CD4-positive, CD25-positive, alpha-beta regulatory T cell (primary cell): ENCODE results near the gene CACUL1. TPM values are rescaled to one million over a fixed set of nuclear protein-coding genes. Genes with fewer than 3 reads are reported as not detected.
"Not testable (repeated sequence)": the region's sequence is repeated elsewhere in the genome, so short reads cannot be mapped to it uniquely, and the experiment has no call there.

Experiments
- ATAC-seq, 2 donors: fragments of 150-1000 bp; cut with Tn5 transposase; one replicate each; pipeline ENCODE4 v1.10.0; 2021; ENCODE audit warnings: low read depth in 2 of 2, moderate number of reproducible peaks in 2 of 2, moderate library complexity in 1 of 2
- DNase-seq, 3 donors: peaks; one replicate each; pipeline versions ENCODE4 v3.0.0 to v3.0.0-alpha.2; 2012 to 2022; ENCODE audit warnings: mixed read lengths in 1 of 3
- H3K27ac ChIP-seq: one replicate; pipeline ENCODE4 v1.7.0; 2013; ENCODE audit warnings: mild to moderate bottlenecking, low read length; ENCODE audit not compliant: insufficient read depth, poor library complexity, severe bottlenecking
- H3K27me3 ChIP-seq: one replicate; pipeline ENCODE4 v1.7.0; 2013; ENCODE audit warnings: low read length; ENCODE audit not compliant: control insufficient read depth, insufficient read depth
- H3K36me3 ChIP-seq: one replicate; pipeline ENCODE4 v1.7.0; 2013; ENCODE audit warnings: mild to moderate bottlenecking, low read length, moderate library complexity; ENCODE audit not compliant: control insufficient read depth, insufficient read depth
- H3K4me1 ChIP-seq: 2 replicates; pipeline ENCODE4 v1.7.0; 2013; ENCODE audit warnings: mild to moderate bottlenecking, low read length; ENCODE audit not compliant: insufficient read depth, control insufficient read depth, poor library complexity, severe bottlenecking
- H3K4me3 ChIP-seq: one replicate; pipeline ENCODE4 v1.7.0; 2013; ENCODE audit warnings: low read depth, mild to moderate bottlenecking, low read length, moderate library complexity
- H3K9me3 ChIP-seq, 2 experiments: 1 replicate in 1 of 2; 2 replicates in 1 of 2; pipeline ENCODE4 v1.7.0; 2013; ENCODE audit warnings: low read length in 2 of 2, mild to moderate bottlenecking in 1 of 2, moderate library complexity in 1 of 2; ENCODE audit not compliant: control insufficient read depth in 2 of 2
- H3K27ac Mint-ChIP-seq, 3 donors: one replicate each; pipeline ENCODE4 v1.8.0; 2020 to 2022; ENCODE audit warnings: mild to moderate bottlenecking in 3 of 3, mixed read lengths in 3 of 3, moderate library complexity in 2 of 3
- H3K27me3 Mint-ChIP-seq: one replicate; pipeline ENCODE4 v1.8.0; 2022; ENCODE audit warnings: mild to moderate bottlenecking, mixed read lengths
- H3K36me3 Mint-ChIP-seq: one replicate; pipeline ENCODE4 v1.8.0; 2020; ENCODE audit warnings: mixed read lengths
- H3K4me1 Mint-ChIP-seq, 4 donors: one replicate each; pipeline ENCODE4 v1.8.0; 2020 to 2022; ENCODE audit warnings: mixed read lengths in 4 of 4, mild to moderate bottlenecking in 1 of 4
- H3K4me3 Mint-ChIP-seq, 4 donors: one replicate each; pipeline ENCODE4 v1.8.0; 2020 to 2022; ENCODE audit warnings: mild to moderate bottlenecking in 4 of 4, mixed read lengths in 4 of 4, moderate library complexity in 3 of 4
- H3K9me3 Mint-ChIP-seq, 7 donors: one replicate each; pipeline ENCODE4 v1.8.0; 2020 to 2022; ENCODE audit warnings: mixed read lengths in 7 of 7, mild to moderate bottlenecking in 3 of 7, moderate library complexity in 2 of 7
- polyA plus RNA-seq, 4 donors: library from polyadenylated mRNA; unstranded; fragments of 300-500 nt; fragmentation: Illumina TruSeq; gene quantifications; one replicate each; pipeline ENCODE4 v1.2.3, GENCODE V29; 2021
- total RNA-seq: library from RNA; stranded (reverse); gene quantifications from one replicate; pipeline ENCODE4 v1.2.3, GENCODE V29; 2022

Gene CACUL1
- total and polyA plus RNA-seq, 5 donors from 2014 or later, result 23.4 to 31.4 (median 24.6) TPM

DNA sequence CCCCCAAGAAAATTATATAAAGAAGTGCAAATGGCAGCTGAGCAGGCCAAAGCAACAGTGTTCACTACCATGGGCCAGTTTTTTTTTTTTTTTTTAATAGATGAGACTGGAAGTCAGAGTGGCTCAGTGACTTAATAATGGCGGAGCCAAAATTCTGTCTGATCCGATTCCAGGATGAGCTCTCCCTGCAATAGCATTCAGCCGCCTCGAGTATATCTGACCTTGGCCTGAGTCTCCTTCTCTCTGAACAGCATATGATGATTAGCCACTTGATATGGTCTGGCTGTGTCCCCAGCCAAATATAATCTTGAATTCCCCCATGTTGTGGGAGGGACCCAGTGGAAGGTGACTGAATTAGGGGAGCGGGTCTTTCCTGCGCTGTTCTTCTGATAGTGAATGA is 82.6 kb downstream of the CACUL1 start:
- peaks cover 5% of the 10 kb centered on the region for H3K36me3 ChIP-seq
- no peaks in the 10 kb centered on the region for H3K9me3 Mint-ChIP-seq
- DNase-seq (no peak), ATAC-seq (no peak)
- H3K4me3 ChIP-seq, result no peak overlapping the region
- peaks cover 7% of the 10 kb centered on the region for H3K4me1 ChIP-seq
- H3K4me3 Mint-ChIP-seq, result no peak overlapping the region
- no peak overlapping the region for H3K27ac ChIP-seq
- H3K9me3 ChIP-seq, result no peaks in the 10 kb centered on the region
- no peaks in the 10 kb centered on the region for H3K27me3 Mint-ChIP-seq
- H3K27me3 ChIP-seq, result no peaks in the 10 kb centered on the region
- H3K36me3 Mint-ChIP-seq, result peaks cover 18% of the 10 kb centered on the region
- peaks cover 1 to 33% (median 19%) of the 10 kb centered on the region in 4 donors for H3K4me1 Mint-ChIP-seq
- no peak overlapping the region for H3K27ac Mint-ChIP-seq

DNA sequence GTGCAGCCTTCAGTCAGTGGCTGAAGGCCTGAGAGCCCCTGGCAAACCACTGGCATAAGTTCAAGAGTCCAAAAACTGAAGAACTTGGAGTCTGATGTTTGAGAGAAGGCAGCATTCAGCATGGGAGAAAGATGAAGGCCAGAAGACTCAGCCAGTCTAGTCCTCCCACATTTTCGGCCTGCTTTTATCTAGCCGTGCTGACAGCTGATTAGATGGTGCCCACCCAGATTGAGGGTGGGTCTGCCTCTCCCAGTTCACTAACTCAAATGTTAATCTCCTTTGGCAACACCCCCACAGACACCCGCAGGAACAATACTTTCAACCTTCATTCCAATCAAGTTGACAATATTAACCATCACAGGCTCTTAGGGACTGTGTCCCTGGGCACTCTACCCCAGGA is 83.5 kb downstream of the CACUL1 start:
- not testable (repeated sequence) for H3K27ac ChIP-seq, H3K9me3 Mint-ChIP-seq, H3K4me3 Mint-ChIP-seq, H3K27me3 Mint-ChIP-seq, H3K27me3 ChIP-seq, H3K4me1 ChIP-seq, H3K36me3 ChIP-seq, H3K27ac Mint-ChIP-seq, DNase-seq, ATAC-seq, H3K4me3 ChIP-seq, H3K9me3 ChIP-seq
- H3K4me1 Mint-ChIP-seq, result peaks cover 0 to 27% (median 15%) of the 10 kb centered on the region in 4 donors
- peaks cover 18% of the 10 kb centered on the region for H3K36me3 Mint-ChIP-seq

DNA sequence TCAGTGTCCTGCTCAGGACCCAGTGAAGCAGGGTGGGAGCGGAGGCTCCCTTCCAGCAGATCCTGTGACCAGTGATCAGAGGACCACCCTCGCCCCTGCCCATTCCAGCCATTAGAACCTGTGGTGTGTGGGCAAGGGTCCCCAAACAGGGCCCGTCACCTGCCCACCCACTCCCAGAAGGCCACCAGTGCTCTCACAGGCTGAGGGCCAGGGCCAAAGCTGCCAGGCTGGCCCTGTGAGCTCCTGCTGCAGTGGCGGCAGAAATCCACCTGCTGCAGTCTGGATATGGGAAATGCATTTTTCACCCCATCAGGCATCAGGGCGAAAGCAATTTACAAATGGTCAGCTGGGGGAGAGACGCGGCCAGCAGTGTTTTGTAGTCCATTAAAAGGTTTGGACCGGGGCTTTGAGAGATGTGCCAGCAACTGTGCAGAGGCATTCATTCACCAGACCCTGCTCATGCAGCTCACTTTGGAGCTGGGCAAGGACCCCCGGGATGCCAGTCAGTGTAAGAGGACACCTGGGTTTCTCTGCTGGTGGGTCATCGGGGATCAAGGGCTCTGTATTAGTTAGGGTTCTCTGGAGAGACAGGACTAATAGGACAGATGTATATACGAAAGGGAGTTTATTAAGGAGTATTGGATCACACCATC is 84.2 kb downstream of the CACUL1 start:
- Mint-ChIP-seq H3K4me1 (peaks cover 0 to 26% (median 15%) of the 10 kb centered on the region in 4 donors), H3K36me3 (peaks cover 18% of the 10 kb centered on the region), H3K27ac (peak overlapping the region in 1 of 3 donors; percentile 67), H3K9me3 (no peaks in the 10 kb centered on the region), H3K4me3 (no peak overlapping the region), H3K27me3 (no peaks in the 10 kb centered on the region)
- no peak overlapping the region for H3K27ac ChIP-seq
- peaks cover 5% of the 10 kb centered on the region for H3K36me3 ChIP-seq
- H3K27me3 ChIP-seq, result no peaks in the 10 kb centered on the region
- H3K4me3 ChIP-seq, result no peak overlapping the region
- H3K9me3 ChIP-seq, result no peaks in the 10 kb centered on the region
- peaks cover 3% of the 10 kb centered on the region for H3K4me1 ChIP-seq
- ATAC-seq (no peak), DNase-seq (no peak)

DNA sequence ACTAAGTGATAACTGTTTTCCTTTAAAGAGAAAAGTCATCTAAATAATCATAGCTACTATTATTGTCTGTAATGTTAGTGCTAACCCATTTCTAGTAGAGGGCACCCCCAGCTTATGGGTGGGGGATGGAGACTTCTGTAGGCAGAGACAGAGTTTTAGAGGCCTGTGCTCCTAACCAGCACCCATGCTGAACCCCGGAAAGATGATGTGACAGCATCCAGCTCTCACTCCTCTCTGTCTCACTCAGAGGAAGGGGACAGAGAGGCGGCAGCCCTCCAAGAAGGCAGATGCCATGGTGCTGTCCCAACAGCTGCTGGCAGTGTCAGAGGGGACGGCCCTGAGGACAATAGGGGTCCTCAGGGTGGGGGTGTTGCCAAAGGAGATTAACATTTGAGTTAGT is 84.9 kb downstream of the CACUL1 start:
- Histone ChIP-seq H3K4me1 (peaks cover 3% of the 10 kb centered on the region), H3K36me3 (peaks cover 2% of the 10 kb centered on the region), H3K27ac (no peak overlapping the region), H3K27me3 (no peaks in the 10 kb centered on the region), H3K4me3 (no peak overlapping the region), H3K9me3 (no peaks in the 10 kb centered on the region)
- ATAC-seq, result no peak
- Mint-ChIP-seq H3K9me3 (peaks cover 0 to 2% (median 0%) of the 10 kb centered on the region in 7 donors), H3K4me1 (peaks cover 0 to 22% (median 14%) of the 10 kb centered on the region in 4 donors), H3K27me3 (no peaks in the 10 kb centered on the region), H3K4me3 (no peak overlapping the region), H3K36me3 (peaks cover 18% of the 10 kb centered on the region), H3K27ac (peak overlapping the region in 1 of 3 donors; percentile 67)
- DNase-seq, result no peak

DNA sequence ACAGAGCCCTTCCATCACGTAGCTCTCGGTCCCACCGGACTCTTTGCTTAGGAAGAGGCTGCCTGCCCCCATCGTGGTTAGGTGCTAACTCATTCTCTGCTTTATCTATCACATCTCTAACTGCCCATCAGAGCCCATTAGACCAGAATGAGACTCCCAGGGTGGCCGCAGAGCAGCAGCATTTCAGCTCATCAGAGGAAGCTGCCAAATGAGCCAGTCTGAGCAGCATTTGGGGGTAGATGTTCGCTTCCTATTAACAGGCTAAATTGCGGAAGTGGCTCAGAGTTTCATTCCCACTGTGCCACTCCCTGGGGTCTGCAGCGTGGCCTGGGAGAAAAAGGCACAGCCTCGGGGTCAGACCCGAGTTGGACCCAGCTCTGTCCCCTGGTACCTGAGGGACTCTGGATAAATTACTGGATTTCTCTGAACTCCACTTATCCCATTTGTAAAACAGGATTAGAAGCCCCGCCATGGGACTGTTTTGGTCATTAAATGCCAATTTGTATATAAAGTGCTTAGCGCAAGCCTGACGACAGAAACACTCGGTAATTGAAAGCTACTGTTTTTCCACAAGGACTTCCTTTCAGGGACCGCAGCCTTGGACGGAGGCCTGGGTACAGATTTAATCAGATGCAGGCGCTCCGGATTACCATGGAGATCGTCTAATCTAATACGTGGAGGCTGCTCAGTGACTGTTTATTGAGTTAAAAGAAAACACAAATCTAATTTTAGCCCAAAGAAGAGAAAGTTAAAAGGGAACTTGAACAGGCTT is 85.6 kb downstream of the CACUL1 start:
- Histone ChIP-seq H3K9me3 (no peaks in the 10 kb centered on the region), H3K27me3 (no peaks in the 10 kb centered on the region), H3K27ac (no peak overlapping the region), H3K4me1 (peaks cover 3% of the 10 kb centered on the region), H3K36me3 (peaks cover 2% of the 10 kb centered on the region), H3K4me3 (no peak overlapping the region)
- H3K4me1 Mint-ChIP-seq, result peaks cover 0 to 21% (median 13%) of the 10 kb centered on the region in 4 donors
- H3K36me3 Mint-ChIP-seq, result peaks cover 18% of the 10 kb centered on the region
- H3K4me3 Mint-ChIP-seq, result peak overlapping the region in 1 of 4 donors; percentile 16
- peaks cover 0 to 2% (median 0%) of the 10 kb centered on the region in 7 donors for H3K9me3 Mint-ChIP-seq
- ATAC-seq (peak in 1 of 2 donors; percentile 17), DNase-seq (no peak)
- H3K27me3 Mint-ChIP-seq, result no peaks in the 10 kb centered on the region
- peak overlapping the region in 1 of 3 donors; percentile 75 for H3K27ac Mint-ChIP-seq

DNA sequence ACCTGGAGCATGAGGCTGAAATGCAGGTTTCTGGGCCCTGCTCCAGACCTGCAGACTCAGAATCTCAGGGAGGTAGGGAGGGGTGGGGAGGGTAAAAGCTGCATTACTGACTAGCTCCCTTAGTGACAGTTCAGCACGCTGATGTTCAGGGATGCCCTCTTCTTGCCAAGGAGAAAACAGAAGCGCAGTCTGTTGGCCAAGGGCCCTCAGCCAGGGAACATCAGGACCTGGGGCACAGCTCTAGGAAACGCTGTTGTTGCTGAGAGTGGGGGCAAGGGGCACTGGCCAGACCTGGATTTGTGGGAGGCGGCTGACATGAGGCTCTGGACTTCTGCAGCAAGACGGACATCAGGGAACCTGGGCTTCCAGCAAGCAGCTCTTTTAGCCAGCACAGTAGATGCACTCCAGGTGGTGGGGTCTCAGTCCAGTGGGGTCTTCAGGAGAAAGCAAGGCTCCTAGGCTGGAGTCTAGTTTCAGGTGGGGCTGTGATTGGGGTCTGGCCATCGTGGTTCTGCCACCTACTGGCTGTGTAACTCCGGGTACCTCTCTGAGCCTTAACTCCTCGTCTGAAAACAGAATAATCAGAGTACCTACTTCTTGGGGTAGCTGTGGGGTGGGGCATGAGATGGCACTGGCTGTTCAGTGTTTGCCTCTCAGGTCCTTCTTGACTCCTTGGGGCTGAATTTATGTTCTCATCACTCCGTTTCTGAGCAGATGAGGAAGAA is 86.4 kb downstream of the CACUL1 start:
- peaks cover 0 to 2% (median 0%) of the 10 kb centered on the region in 7 donors for H3K9me3 Mint-ChIP-seq
- H3K27me3 ChIP-seq, result no peaks in the 10 kb centered on the region
- H3K4me3 ChIP-seq, result no peak overlapping the region
- DNase-seq (no peak), ATAC-seq (no peak)
- no peaks in the 10 kb centered on the region for H3K9me3 ChIP-seq
- peaks cover under 1% of the 10 kb centered on the region for H3K36me3 ChIP-seq
- no peak overlapping the region for H3K27ac ChIP-seq
- H3K27me3 Mint-ChIP-seq, result no peaks in the 10 kb centered on the region
- H3K4me1 ChIP-seq, result peaks cover 3% of the 10 kb centered on the region
- no peak overlapping the region for H3K4me3 Mint-ChIP-seq
- H3K36me3 Mint-ChIP-seq, result peaks cover 10% of the 10 kb centered on the region
- peak overlapping the region in 1 of 3 donors; percentile 75 for H3K27ac Mint-ChIP-seq
- peaks cover 0 to 26% (median 13%) of the 10 kb centered on the region in 4 donors for H3K4me1 Mint-ChIP-seq

DNA sequence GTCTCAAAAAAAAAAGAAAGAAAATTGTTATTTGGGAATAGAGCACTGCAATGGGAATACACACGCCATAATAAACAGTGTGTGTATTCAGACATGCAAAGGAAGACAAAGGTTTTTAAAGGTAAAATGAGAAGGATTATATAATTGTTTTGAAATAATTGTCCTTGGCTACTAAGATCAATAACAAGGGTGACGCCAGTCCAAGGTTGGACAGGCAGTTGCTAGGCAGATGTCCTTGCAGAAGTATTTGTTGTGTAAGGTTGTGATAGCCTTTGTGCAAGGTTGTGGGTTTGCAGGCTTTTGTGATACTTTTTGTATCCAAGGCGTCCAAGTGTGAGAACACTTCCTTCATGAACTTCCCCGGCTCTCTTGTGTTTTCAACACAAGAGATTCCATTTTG is 87.0 kb downstream of the CACUL1 start:
- H3K36me3 Mint-ChIP-seq, result peaks cover 5% of the 10 kb centered on the region
- H3K36me3 ChIP-seq, result no peaks in the 10 kb centered on the region
- peaks cover 5% of the 10 kb centered on the region for H3K4me1 ChIP-seq
- H3K4me1 Mint-ChIP-seq, result peaks cover 0 to 29% (median 17%) of the 10 kb centered on the region in 4 donors
- peaks cover 0 to 2% (median 0%) of the 10 kb centered on the region in 7 donors for H3K9me3 Mint-ChIP-seq
- H3K27me3 ChIP-seq, result no peaks in the 10 kb centered on the region
- H3K4me3 Mint-ChIP-seq, result no peak overlapping the region
- H3K27me3 Mint-ChIP-seq, result no peaks in the 10 kb centered on the region
- H3K27ac Mint-ChIP-seq, result peak overlapping the region in 1 of 3 donors; percentile 51
- H3K27ac ChIP-seq, result no peak overlapping the region
- no peak for ATAC-seq
- no peak for DNase-seq
- no peak overlapping the region for H3K4me3 ChIP-seq
- H3K9me3 ChIP-seq, result no peaks in the 10 kb centered on the region
